A549 (cell line): ENCODE results near the gene CCSER1. TPM values are rescaled to one million over a fixed set of nuclear protein-coding genes. Genes with fewer than 3 reads are reported as not detected.

Source experiments
- ATAC-seq, 2 experiments: fragments of 200-7000 bp in 1 of 2; fragments of >200 bp in 1 of 2; cut with Nextera tagmentation in 1 of 2; cut with Tn5 transposase in 1 of 2; 3 replicates each; pipeline versions ENCODE4 v1.8.0 to v1.9.1; 2018 to 2020; ENCODE audit warnings: mild to moderate bottlenecking in 1 of 2, moderate library complexity in 1 of 2
- CTCF ChIA-PET: fragments of 300-600 bp; sonication (Branson Sonifier 250); formaldehyde crosslinking; extraction: SDS; loops from one replicate; lab custom pipeline; 2021; ENCODE audit warnings: antibody characterized with exemption, inconsistent platforms; lab: Yijun Ruan, JAX
- POLR2A ChIA-PET: fragments of 350-600 bp; formaldehyde crosslinking; extraction: SDS; loops from one replicate; lab custom pipeline; 2021; ENCODE audit warnings: antibody characterized with exemption, inconsistent platforms; lab: Yijun Ruan, JAX
- DNase-seq, 2 experiments: peaks; one replicate each; pipeline versions ENCODE4 v3.0.0 to v3.0.0-alpha.2; 2011 to 2016; ENCODE audit warnings: low read depth in 1 of 2, low spot score in 1 of 2
- FAIRE-seq: peaks from 2 replicates; lab custom pipeline; 2011; peaks lifted over from hg19 to GRCh38; lab: Jason Lieb, UNC
- H3K27ac ChIP-seq, 2 experiments: fragments of >200 bp; sonication (Bioruptor Twin); formaldehyde crosslinking; 3 replicates each; pipeline ENCODE4 v1.5.1; 2016 to 2017
- H3K4me1 ChIP-seq: fragments of >200 bp; sonication (Bioruptor Twin); formaldehyde crosslinking; 3 replicates; pipeline ENCODE4 v1.6.1; 2016
- H3K4me2 ChIP-seq: fragments of >200 bp; sonication (Bioruptor Twin); formaldehyde crosslinking; 3 replicates; pipeline ENCODE4 v1.6.1; 2016
- H3K4me3 ChIP-seq: fragments of >200 bp; sonication (Bioruptor Twin); formaldehyde crosslinking; 3 replicates; pipeline ENCODE4 v1.5.1; 2016
- H3K9me3 ChIP-seq: fragments of >200 bp; sonication (Bioruptor Twin); formaldehyde crosslinking; 3 replicates; pipeline ENCODE4 v1.6.1; 2016
- ATOH8 ChIP-seq: fragments of 250-450 bp; sonication (Bioruptor Pico); IDR thresholded peaks from 2 replicates; pipeline ENCODE4 v1.5.0; 2020; ENCODE audit warnings: low read depth, mild to moderate bottlenecking, moderate library complexity
- CBX8 ChIP-seq: fragments of 200-600 bp; sonication (generic); IDR thresholded peaks from 2 replicates; pipeline ENCODE4 v1.6.1; 2016
- CEBPB ChIP-seq, 2 experiments: fragments of >200 bp in 1 of 2; sonication (Bioruptor Twin) in 1 of 2; formaldehyde crosslinking in 1 of 2; IDR thresholded peaks; 2 replicates each; pipeline ENCODE4 v1.6.1; 2012 to 2016
- CHD2 ChIP-seq: fragments of 150-350 bp; IDR thresholded peaks from 2 replicates; pipeline ENCODE4 v1.6.1; 2014; ENCODE audit warnings: low read length; ENCODE audit not compliant: partially characterized antibody
- CHD4 ChIP-seq: fragments of 200-600 bp; sonication (generic); IDR thresholded peaks from 2 replicates; pipeline ENCODE4 v1.6.1; 2016; ENCODE audit warnings: antibody characterized with exemption, mild to moderate bottlenecking, borderline replicate concordance
- FOXS1 ChIP-seq: fragments of 250-450 bp; sonication (Bioruptor Pico); IDR thresholded peaks from 2 replicates; pipeline ENCODE4 v1.5.0; 2020; ENCODE audit warnings: mild to moderate bottlenecking, moderate library complexity
- HMGXB4 ChIP-seq: fragments of 250-450 bp; sonication (Bioruptor Pico); IDR thresholded peaks from 2 replicates; pipeline ENCODE4 v1.5.0; 2021; ENCODE audit warnings: mild to moderate bottlenecking, moderate library complexity, borderline replicate concordance
- HOXA7 ChIP-seq: fragments of 250-450 bp; sonication (Bioruptor Pico); IDR thresholded peaks from 2 replicates; pipeline ENCODE4 v1.5.0; 2020; ENCODE audit warnings: mild to moderate bottlenecking, moderate library complexity
- JUN ChIP-seq, 2 experiments: fragments of >200 bp; sonication (Bioruptor Twin); formaldehyde crosslinking; IDR thresholded peaks; 2 replicates in 1 of 2; 3 replicates in 1 of 2; pipeline ENCODE4 v1.6.1; 2016 to 2017
- MAFK ChIP-seq: fragments of 450-650 bp; IDR thresholded peaks from 2 replicates; pipeline ENCODE4 v1.6.1; 2014; ENCODE audit not compliant: partially characterized antibody
- MAX ChIP-seq: IDR thresholded peaks from 2 replicates; pipeline ENCODE4 v1.6.1; 2012
- MYC ChIP-seq: IDR thresholded peaks from 2 replicates; pipeline ENCODE4 v1.6.1; 2012; ENCODE audit warnings: mild to moderate bottlenecking, inconsistent platforms, low read length, improper control_type of control experiment, borderline replicate concordance
- NFE2L2 ChIP-seq: fragments of 150-350 bp; conservative IDR thresholded peaks from 2 replicates; pipeline ENCODE4 v1.6.1; 2014; ENCODE audit warnings: low read length
- PHF8 ChIP-seq: fragments of 200-600 bp; sonication (generic); IDR thresholded peaks from 2 replicates; pipeline ENCODE4 v1.6.1; 2016; ENCODE audit warnings: low read depth, mild to moderate bottlenecking, antibody characterized with exemption, moderate library complexity, borderline replicate concordance
- POLR2AphosphoS2 ChIP-seq: conservative IDR thresholded peaks from 2 replicates; pipeline ENCODE4 v1.6.1; 2012; ENCODE audit warnings: low read length, improper control_type of control experiment, inconsistent platforms
- RAD21 ChIP-seq, 2 experiments: fragments of >200 bp in 1 of 2; sonication (Bioruptor Twin) in 1 of 2; formaldehyde crosslinking in 1 of 2; IDR thresholded peaks in 1 of 2; conservative IDR thresholded peaks in 1 of 2; 2 replicates in 1 of 2; 3 replicates in 1 of 2; pipeline ENCODE4 v1.6.1; 2012 to 2018; ENCODE audit warnings: inconsistent platforms in 1 of 2
- RFX5 ChIP-seq: fragments of 450-650 bp; IDR thresholded peaks from 2 replicates; pipeline ENCODE4 v1.7.1; 2014; ENCODE audit warnings: antibody characterized with exemption, mild to moderate bottlenecking, moderate library complexity
- RNF2 ChIP-seq: fragments of 200-600 bp; sonication (generic); IDR thresholded peaks from 2 replicates; pipeline ENCODE4 v1.6.1; 2016; ENCODE audit warnings: low read depth, mild to moderate bottlenecking, antibody characterized with exemption, moderate library complexity, borderline replicate concordance
- SMC3 ChIP-seq: fragments of >200 bp; sonication (Bioruptor Twin); formaldehyde crosslinking; IDR thresholded peaks from 3 replicates; pipeline ENCODE4 v1.6.1; 2018; ENCODE audit warnings: inconsistent platforms
- TFCP2L1 ChIP-seq: fragments of 250-450 bp; sonication (Bioruptor Pico); IDR thresholded peaks from 2 replicates; pipeline ENCODE4 v1.5.0; 2021; ENCODE audit warnings: mild to moderate bottlenecking
- ZC3H11A ChIP-seq: fragments of 450-650 bp; IDR thresholded peaks from 2 replicates; pipeline ENCODE4 v1.6.1; 2014; ENCODE audit warnings: antibody characterized with exemption, mild to moderate bottlenecking
- ZNF302 ChIP-seq: fragments of 250-450 bp; sonication (Bioruptor Pico); IDR thresholded peaks from 2 replicates; pipeline ENCODE4 v1.9.0; 2021; ENCODE audit warnings: inconsistent platforms, mild to moderate bottlenecking, moderate library complexity
- ZSCAN20 ChIP-seq: fragments of 250-450 bp; sonication (Bioruptor Pico); IDR thresholded peaks from 2 replicates; pipeline ENCODE4 v1.8.0; 2022; ENCODE audit warnings: mild to moderate bottlenecking, moderate library complexity
- WGBS: methylation state at CpG from one replicate; pipeline ENCODE4 v1.1.6; 2017; ENCODE audit errors: missing lambda C conversion rate; 5-methylcytosine and 5-hydroxymethylcytosine counted together
- polyA plus RNA-seq, 4 experiments: library from polyadenylated mRNA; depleted of rRNA in 3 of 4; stranded (reverse); fragments of >200 nt; fragmentation: RNase III in 1 of 4; extraction: RNeasy Plus Mini Kit Qiagen cat#74134 plus additional on column Dnase treatment in 1 of 4; gene quantifications; 2 replicates in 3 of 4; 3 replicates in 1 of 4; pipeline ENCODE4 v1.2.3, GENCODE V29; 2011 to 2017
- TF ChIP-seq, protein P1 (sequence below): fragments of >200 bp; sonication (Bioruptor Twin); formaldehyde crosslinking; IDR thresholded peaks from 2 replicates; pipeline ENCODE4 v1.6.1; 2016

Gene CCSER1
- polyA plus RNA-seq, 2 of the 4 experiments (the other 2 are of a cell fraction): 0.06 TPM; not detected in 1

GRCh38 chr4:90840291-90840690 lies 713.1 kb downstream of the CCSER1 start:
- CTCF ChIA-PET: no interaction called here
- no peak overlapping the region for H3K4me2 ChIP-seq
- POLR2A ChIA-PET: no interaction called here
- H3K27ac ChIP-seq: no peak overlapping the region
- no peaks in the 10 kb centered on the region for H3K9me3 ChIP-seq
- no peak for TF ChIP-seq POLR2AphosphoS2
- no peak for TF ChIP-seq CHD4
- no peak for TF ChIP-seq RAD21 (conservative IDR thresholded peaks at IDR 0.05 in 1 of 2, IDR thresholded peaks at IDR 0.05 in 1 of 2)
- no peak for TF ChIP-seq ZSCAN20 (CRISPR knock-in tag)
- TF ChIP-seq MAFK: no peak
- no peak for TF ChIP-seq CBX8
- TF ChIP-seq PHF8: no peak
- no peak for TF ChIP-seq JUN (IDR thresholded peaks at IDR 0.05)
- TF ChIP-seq TFCP2L1 (CRISPR knock-in tag): no peak
- TF ChIP-seq SMC3: no peak
- TF ChIP-seq NFE2L2: no peak
- no peak for TF ChIP-seq MAX
- no peak for TF ChIP-seq CHD2
- TF ChIP-seq ATOH8 (CRISPR knock-in tag): no peak
- no peak for TF ChIP-seq FOXS1
- 75% methylated on average over 3 of the region's 3 CpGs for WGBS
- DNase-seq: no peak
- peaks cover 32% of the 10 kb centered on the region for H3K4me1 ChIP-seq
- FAIRE-seq: no peak
- no peak overlapping the region for H3K4me3 ChIP-seq
- ATAC-seq: no peak

DNA sequence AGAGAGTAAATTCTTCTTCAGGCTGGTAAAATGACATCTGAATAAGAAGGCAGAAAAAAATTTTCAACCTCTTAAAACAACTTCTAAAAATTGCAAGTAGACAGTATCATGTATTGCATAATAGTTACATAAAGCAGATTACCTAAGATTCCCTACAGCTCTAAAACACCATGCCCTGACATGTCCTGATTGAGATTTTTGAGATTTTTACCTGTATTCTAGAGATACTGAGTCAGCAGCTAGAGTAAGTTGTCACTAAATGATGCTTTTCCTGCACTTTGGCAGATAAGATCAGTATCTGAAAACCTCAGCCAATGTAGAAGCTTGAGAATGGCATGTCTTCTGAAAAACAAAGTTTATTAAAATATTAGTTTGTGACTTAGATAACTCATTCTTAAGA lies 713.6 kb downstream of the CCSER1 start:
- POLR2A ChIA-PET: no interaction called here
- no peak for DNase-seq
- CTCF ChIA-PET: no interaction called here

DNA sequence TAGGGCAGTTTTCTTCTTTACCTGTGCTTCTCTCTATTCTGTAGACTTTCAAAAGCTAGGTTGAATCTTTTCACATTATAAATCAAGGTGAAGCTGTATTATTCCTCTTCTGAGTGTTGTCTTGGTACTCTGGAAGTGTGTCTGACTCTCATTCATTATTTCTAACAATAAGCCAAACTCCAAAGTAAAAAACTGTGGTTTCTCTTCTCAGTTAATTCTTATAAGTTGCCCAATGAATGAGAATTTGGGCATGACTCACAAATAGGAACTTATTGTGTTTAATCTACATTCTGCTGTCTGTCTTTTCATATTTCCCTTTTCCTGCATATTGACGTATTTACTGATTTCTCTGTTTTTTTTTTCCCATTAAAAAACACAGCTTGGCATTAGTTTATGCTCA lies 714.5 kb downstream of the CCSER1 start:
- Histone ChIP-seq H3K4me3 (no peak overlapping the region), H3K4me2 (peak overlapping the region; percentile 25; the same call in 1 of the 3 replicates), H3K27ac (no peak overlapping the region), H3K4me1 (peaks cover 46% of the 10 kb centered on the region), H3K9me3 (no peaks in the 10 kb centered on the region)
- no peak for DNase-seq
- POLR2A ChIA-PET: no interaction called here
- no peak for FAIRE-seq
- CTCF ChIA-PET: no interaction called here
- WGBS: 64% methylated on average over 1 of the region's 1 CpG
- no peak for TF ChIP-seq POLR2AphosphoS2
- TF ChIP-seq RFX5: no peak
- no peak for TF ChIP-seq PHF8
- TF ChIP-seq HMGXB4 (CRISPR knock-in tag): no peak
- TF ChIP-seq CHD2: no peak
- TF ChIP-seq MYC: no peak
- no peak for TF ChIP-seq ZSCAN20 (CRISPR knock-in tag)
- no peak for TF ChIP-seq FOXS1
- no peak for TF ChIP-seq ATOH8 (CRISPR knock-in tag)
- no peak for TF ChIP-seq RNF2
- no peak for TF ChIP-seq JUN (IDR thresholded peaks at IDR 0.05)
- TF ChIP-seq MAFK: no peak
- no peak for TF ChIP-seq ZC3H11A
- no peak for TF ChIP-seq HOXA7 (CRISPR knock-in tag)
- no peak for TF ChIP-seq ZNF302 (CRISPR knock-in tag)
- ATAC-seq: no peak

More for the DNA sequence above, 713.6 kb downstream of the CCSER1 start:
- peak in 1 of 2 experiments; percentile 28; a peak in 1 of 4 replicates for TF ChIP-seq CEBPB (IDR thresholded peaks at IDR 0.05)
- TF ChIP-seq, protein P1, sequence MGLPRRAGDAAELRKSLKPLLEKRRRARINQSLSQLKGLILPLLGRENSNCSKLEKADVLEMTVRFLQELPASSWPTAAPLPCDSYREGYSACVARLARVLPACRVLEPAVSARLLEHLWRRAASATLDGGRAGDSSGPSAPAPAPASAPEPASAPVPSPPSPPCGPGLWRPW: no peak
- peak overlapping the region; percentile 33 to 38; a peak in 2 of 6 replicates for H3K27ac ChIP-seq
- no peak overlapping the region for H3K4me3 ChIP-seq
- H3K4me1 ChIP-seq: peaks cover 37% of the 10 kb centered on the region
- H3K9me3 ChIP-seq: no peaks in the 10 kb centered on the region
- ATAC-seq: no peak
- no peak for FAIRE-seq
- H3K4me2 ChIP-seq: no peak overlapping the region
